Brain pericyte (primary cell): ENCODE data around the gene SIX1.

ENCODE experiments used
- DNase-seq: peaks from one replicate; pipeline ENCODE4 v3.0.0-alpha.2; 2012; ENCODE audit warnings: low read depth, low spot score

Gene SIX1

DNA sequence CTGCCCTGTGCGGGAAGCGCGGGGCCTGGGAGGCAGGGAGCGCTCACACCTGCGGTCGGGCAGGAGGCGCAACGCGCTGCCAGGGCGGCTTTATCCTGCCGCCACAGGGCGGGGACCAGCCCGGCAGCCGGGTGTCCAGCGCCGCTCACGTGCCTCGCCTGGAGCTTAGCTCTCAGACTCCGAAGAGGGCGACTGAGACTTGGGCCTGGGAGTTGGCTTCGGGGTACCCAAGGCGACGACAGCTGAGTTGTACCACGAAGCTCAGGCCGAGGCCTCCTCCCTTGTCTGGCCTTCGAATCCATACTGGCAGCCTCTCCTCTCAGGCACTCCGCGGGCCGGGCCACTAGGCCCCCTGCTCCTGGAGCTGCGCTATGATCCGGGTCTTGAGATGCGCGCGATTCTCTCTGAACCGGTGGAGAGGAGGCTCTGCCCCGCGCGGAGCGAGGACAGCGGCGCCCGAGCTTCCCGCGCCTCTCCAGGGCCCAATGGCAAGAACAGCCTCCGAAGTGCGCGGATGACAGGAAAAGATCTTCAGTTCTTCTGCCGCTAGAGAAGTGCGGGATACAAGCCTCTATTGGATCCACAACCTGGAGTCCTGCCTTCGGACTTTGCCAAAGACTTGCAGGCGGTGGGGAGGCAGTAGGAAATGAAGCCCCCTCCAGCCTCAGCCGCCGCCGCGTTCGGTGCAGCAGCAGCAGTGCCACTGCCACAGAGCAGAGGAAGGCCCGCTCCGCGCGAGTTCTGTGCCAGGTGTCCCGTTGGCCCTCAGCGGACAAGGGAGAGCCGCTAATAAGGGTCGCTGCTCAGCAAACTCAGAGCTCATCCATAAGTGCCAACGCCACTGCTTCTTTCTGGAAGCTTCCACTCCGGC is 6.8 kb downstream of the SIX1 start:
- DNase-seq: no peak

GRCh38 chr14:60641742-60642269 is 7.5 kb downstream of the SIX1 start:
- no peak for DNase-seq

DNA sequence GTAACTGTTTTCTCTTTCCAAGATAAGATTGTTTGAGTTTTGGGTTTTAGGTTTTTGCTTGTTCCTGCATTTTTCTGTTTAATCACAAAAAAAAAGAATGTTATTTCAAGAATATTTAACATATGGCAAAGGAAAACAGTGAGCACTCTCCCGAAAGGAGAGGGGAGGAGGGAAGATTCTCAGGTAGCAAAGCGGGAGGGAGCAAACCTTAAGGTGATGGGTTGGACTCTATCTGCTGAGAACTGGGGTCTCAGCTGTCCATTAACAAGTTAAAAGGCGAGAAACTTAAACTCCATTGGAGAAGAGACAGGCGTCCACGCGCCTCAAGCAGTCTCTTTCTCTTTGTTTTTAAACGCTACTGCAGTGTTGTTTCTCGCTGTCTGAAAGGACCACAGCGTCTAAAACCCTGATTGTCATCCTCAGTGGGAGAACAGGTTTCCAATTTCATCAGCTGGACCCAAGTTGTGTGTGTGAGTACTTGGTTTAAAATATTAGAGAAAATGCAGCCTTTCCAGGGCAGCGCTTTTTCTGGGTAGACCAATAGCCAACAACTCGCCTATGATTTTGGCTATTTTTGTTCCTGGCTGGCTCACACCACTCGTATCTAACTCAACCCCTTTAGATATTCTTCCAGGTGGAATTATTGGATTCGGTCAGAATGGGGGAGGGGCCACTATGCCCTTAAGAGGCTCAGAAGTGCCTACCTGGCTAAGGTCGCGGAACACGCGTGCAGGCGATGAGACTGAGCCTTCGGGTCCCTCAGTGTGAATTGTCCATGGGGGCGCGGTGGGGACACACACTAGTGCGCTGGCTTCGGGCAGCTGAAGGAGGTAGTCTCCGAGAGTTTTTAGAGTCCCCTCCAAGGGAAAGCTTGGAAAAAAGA is 8.2 kb downstream of the SIX1 start:
- DNase-seq: no peak

GRCh38 chr14:60639674-60640073 is 9.6 kb downstream of the SIX1 start:
- no peak for DNase-seq

- DNase-seq: no peak
These were observed 11.6 kb downstream of the SIX1 start for GRCh38 chr14:60637479-60638315.

DNA sequence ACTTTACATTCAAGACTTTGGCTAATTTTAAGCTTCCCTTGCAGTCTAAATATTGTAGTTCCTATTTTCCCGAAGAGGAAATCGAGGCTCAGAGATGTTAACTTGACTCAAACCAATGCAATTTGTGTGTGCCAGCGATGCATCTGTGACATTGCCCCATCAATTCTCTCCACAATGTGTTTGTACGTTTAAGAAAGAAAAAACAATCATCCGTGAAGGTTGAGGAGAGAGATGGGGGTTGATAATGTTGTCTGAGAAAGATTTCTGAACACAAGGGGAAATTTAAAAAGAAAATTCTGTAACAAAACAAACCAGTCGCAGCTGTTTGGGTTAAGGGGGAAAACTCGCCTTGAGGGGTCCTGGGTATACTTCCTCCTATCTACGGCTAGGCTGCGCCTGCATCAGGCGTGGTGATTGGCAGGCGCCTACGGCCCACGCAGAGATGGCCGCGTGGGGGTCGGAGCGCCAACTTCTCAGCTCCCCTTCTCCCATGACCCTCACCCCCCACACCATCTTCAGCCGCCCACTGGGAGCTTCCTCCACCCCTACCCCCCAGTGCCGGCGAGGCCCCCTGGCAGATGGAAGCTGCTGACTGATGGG is 12.3 kb downstream of the SIX1 start:
- no peak for DNase-seq

- DNase-seq: no peak
These were observed 15.1 kb downstream of the SIX1 start for GRCh38 chr14:60634153-60634552.

- DNase-seq: no peak
These were observed 16.5 kb downstream of the SIX1 start for GRCh38 chr14:60632777-60633176.

DNA sequence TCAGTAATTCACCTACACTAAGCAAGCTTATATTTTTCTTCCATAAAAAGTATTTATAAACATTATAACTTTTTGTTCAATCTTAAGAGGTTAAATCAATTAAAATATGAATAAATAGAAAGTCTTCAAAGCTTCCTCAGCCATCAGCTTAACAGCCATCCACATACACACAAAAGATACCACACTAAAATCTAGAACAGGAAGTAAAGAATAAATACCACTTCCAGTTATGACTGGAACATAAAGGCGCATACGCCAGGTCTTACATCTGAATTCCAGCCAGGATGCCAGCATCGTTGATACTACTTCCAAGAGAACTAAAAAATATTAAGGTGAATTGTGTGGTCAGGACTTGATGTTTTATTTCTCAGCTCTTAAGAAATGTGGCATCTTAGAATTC is 17.0 kb downstream of the SIX1 start:
- no peak for DNase-seq

GRCh38 chr14:60631842-60632241 is 17.4 kb downstream of the SIX1 start:
- DNase-seq: no peak

- no peak for DNase-seq
These were observed 19.1 kb downstream of the SIX1 start for GRCh38 chr14:60630129-60630528.

GRCh38 chr14:60628892-60629291 is 20.4 kb downstream of the SIX1 start:
- DNase-seq: no peak

DNA sequence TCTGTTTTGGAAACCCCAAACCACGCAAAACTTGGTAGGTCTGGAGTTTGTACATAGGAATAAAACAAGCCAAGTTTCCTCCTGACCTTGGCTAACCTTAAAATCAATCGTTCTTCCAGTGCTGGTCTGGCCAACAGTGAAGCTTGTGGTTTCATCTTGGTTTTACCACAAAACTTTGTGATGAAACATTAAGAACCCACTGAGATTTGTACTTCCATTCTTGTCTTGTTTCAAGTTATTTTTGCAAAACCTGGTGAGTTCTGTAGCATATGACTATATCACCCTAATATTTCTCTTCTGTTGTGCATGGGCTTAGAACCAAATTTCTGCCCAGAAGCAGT is 26.4 kb downstream of the SIX1 start:
- no peak for DNase-seq

GRCh38 chr14:60622210-60622916 is 26.9 kb downstream of the SIX1 start:
- DNase-seq: no peak

- no peak for DNase-seq
These were observed 27.9 kb downstream of the SIX1 start for GRCh38 chr14:60621386-60621785.

GRCh38 chr14:60618241-60618640 is 31.0 kb downstream of the SIX1 start:
- DNase-seq: no peak

DNA sequence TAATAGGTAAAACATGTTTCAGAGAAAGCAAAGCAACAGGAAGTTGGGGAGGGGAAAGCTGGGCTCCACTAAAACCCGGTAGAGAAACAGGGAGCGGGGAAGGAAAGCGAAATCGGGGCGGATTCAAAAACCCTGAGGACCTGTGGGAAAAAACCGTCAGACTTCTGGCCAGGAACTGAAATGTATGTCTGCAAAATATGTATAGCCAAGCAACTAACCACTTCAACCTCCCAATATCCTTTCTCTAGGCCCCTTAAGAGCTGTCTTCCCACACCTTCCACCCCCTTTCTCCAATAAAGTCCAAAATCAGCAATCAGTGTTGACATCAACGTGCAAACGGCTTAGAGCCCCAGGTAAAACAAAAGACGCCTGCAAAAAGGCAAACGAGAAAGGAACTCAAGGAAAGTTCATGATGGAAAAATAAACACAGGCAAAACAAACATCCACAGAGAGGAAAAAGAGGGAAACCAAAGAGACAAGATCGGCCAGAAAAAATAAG is 32.8 kb downstream of the SIX1 start:
- DNase-seq: no peak

DNA sequence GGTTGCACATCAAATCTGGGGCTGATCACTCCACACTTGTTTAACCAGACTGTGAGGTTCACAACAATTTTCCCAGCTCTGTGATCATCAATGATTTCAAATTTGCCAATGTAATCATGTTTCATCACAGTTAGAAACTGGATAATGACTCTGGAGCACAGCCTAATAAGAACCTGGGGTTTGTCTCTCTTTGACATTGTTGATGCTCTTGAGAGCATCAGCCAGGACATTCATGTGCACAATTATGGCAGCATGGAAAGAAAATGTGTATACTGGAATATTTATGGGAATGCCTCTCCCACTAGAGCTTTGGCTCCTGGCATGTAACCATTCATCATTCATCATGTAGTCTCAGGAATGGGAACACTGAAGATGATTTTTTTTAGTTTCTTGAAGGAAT is 47.0 kb downstream of the SIX1 start:
- DNase-seq: no peak

- DNase-seq: no peak
These were observed 49.5 kb downstream of the SIX1 start for GRCh38 chr14:60599727-60600126.

DNA sequence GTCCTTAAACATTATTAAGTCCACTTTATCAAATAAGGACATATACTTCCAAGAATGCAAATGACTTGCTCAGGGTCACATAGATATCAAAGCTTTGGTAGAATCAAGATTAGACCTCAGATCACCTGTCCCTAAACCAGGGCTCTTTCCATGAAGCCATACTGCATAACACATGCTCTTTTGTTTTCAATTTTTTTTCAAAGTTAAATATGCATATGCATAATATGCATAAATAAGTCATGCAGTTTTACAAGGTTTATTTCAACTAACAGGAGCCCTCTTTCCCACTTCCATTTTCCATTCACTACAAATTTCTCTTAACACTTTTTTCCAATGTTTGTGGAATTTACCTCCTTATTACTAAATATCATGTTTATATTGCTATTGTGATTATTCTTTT is 53.1 kb downstream of the SIX1 start:
- no peak for DNase-seq
